GM13977 (cell line): ENCODE measurements around the gene RIF1.

Source experiments
- DNase-seq: peaks from one replicate; pipeline ENCODE4 v3.0.0; 2012; ENCODE audit warnings: low spot score
- in situ Hi-C: fragments of 300-500 bp; cut with MboI; formaldehyde crosslinking; loops from one replicate; pipeline ENCODE4 v1.12.0; 2022; ENCODE audit warnings: low sequenced_read_pairs, low pct_unique_long_range_greater_than_20kb, mixed read lengths, inconsistent platforms; ENCODE audit not compliant: unreplicated experiment
- TF ChIP-seq, protein P1 (sequence below): IDR thresholded peaks from 2 replicates; pipeline ENCODE4 v1.5.1; 2012; ENCODE audit warnings: mild to moderate bottlenecking, control low read depth; ENCODE audit not compliant: insufficient read depth; ENCODE audit errors: extremely low read depth, missing control alignments

The RIF1 gene

DNA sequence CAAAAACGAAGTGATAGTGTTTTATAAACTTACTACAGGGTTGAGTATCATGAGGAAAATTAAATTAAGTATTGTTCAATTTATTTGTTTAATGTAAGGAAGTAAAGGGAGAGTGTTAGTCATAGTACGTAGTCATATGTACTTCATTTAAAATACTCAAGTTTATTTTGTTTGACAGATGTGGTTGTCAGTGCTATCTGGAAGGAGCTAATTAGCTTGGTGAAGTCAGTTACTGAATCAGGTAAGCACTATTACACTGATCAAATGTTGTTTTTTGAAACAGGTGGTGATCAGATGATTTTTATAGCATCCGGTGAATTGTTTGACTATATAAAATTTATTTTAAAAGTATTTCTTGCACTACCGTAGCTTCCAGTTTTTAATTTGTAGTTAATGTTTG is 28.8 kb downstream of the RIF1 start:
- DNase-seq = no peak
- in situ Hi-C loops = no loop called here
- TF ChIP-seq, protein P1, sequence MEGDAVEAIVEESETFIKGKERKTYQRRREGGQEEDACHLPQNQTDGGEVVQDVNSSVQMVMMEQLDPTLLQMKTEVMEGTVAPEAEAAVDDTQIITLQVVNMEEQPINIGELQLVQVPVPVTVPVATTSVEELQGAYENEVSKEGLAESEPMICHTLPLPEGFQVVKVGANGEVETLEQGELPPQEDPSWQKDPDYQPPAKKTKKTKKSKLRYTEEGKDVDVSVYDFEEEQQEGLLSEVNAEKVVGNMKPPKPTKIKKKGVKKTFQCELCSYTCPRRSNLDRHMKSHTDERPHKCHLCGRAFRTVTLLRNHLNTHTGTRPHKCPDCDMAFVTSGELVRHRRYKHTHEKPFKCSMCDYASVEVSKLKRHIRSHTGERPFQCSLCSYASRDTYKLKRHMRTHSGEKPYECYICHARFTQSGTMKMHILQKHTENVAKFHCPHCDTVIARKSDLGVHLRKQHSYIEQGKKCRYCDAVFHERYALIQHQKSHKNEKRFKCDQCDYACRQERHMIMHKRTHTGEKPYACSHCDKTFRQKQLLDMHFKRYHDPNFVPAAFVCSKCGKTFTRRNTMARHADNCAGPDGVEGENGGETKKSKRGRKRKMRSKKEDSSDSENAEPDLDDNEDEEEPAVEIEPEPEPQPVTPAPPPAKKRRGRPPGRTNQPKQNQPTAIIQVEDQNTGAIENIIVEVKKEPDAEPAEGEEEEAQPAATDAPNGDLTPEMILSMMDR = no peak

DNA sequence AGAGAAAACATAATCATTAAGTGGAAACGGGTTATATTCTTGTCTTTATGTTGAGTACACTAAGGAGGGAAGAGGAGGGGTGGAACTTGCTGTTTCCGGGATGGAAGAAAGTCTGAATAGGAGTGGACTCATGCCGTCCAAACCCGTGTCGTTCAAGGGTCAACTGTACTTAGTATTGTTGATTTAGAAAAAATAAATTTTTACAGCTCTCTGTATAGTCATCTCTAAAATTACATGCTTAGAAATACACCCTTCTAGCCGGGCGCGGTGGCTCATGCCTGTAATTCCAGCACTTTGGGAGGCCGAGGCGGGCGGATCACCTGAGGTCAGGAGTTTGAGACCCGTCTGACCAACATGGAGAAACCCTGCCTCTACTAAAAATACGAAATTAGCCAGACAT is 29.4 kb downstream of the RIF1 start:
- DNase-seq = no peak
- TF ChIP-seq, protein P1 = no peak
- in situ Hi-C loops = no loop called here

GRCh38 chr2:151459358-151459757 is 49.7 kb downstream of the RIF1 start:
- TF ChIP-seq, protein P1 = no peak
- DNase-seq = no peak
- in situ Hi-C loops = loop anchor here (25.0 kb wide), 1 partner anchor 553 kb away; no protein-coding TSS in a partner anchor

DNA sequence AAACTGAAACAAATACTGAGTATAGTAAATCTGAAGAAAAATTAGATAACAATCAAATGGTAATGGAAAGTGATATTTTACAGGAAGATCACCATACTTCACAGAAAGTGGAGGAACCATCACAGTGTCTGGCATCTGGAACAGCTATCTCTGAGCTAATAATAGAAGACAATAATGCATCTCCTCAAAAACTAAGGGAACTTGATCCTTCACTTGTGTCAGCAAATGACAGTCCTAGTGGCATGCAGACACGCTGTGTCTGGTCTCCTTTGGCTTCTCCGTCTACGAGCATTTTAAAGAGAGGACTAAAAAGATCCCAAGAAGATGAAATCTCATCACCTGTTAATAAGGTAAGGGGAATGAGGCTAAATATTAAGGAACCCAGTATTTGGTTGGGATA is 56.1 kb downstream of the RIF1 start:
- no peak for DNase-seq
- TF ChIP-seq, protein P1 = no peak
- in situ Hi-C loops = loop anchor here (25.0 kb wide), 1 partner anchor 547 kb away; no protein-coding TSS in a partner anchor

GRCh38 chr2:151470556-151470955 is 60.9 kb downstream of the RIF1 start:
- in situ Hi-C loops = loop anchor here (25.0 kb wide), 1 partner anchor 542 kb away; no protein-coding TSS in a partner anchor
- no peak for DNase-seq
- TF ChIP-seq, protein P1 = no peak

DNA sequence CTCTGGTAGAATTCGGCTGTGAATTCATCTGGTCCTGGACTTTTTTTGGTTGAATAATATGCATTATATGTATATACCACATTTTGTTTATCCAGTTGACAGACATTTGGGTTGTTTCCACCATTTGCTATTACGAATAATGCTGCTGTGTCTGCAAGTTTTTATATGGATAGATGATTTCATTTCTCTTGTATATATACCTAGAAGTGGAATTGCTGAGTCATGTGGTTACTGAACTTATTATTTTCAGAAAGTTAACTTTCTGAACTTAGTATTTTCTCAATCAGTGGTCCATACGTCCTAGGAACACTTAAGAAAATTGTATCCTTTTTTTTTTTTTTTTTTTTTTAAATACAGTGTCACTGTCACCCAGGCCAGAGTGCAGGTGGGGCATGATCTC is 63.3 kb downstream of the RIF1 start:
- no peak for DNase-seq
- TF ChIP-seq, protein P1 = no peak
- in situ Hi-C loops = loop anchor here (25.0 kb wide), 1 partner anchor 539 kb away; no protein-coding TSS in a partner anchor

DNA sequence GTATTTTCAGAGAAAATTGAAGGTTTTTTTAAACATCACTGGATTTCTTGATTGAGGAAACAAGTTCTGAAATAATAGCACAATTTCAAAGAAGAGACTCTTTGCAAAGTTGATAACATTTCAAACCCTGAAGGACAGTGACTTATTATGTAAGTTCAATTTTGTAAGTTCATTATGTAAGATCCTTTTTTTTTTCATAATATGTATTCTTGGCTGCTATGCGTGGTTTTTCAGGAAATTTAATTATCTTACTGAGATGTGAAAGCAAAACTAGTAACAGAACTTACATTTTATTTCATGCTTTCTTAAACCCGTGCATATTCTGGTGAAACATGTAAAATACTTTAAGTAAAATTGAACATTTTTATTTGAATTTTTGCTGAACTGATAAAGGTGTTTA is 65.4 kb downstream of the RIF1 start:
- TF ChIP-seq, protein P1 = no peak
- in situ Hi-C loops = no loop called here
- no peak for DNase-seq
